HCEC 1CT (cell line): ENCODE measurements around the gene SLC25A21.
"Not testable (repeated sequence)": the region's sequence is repeated elsewhere in the genome, so short reads cannot be mapped to it uniquely, and the experiment has no call there.

Source experiments
- DNase-seq: peaks from one replicate; pipeline ENCODE4 v3.0.0-alpha.2; 2017

Gene SLC25A21

DNA sequence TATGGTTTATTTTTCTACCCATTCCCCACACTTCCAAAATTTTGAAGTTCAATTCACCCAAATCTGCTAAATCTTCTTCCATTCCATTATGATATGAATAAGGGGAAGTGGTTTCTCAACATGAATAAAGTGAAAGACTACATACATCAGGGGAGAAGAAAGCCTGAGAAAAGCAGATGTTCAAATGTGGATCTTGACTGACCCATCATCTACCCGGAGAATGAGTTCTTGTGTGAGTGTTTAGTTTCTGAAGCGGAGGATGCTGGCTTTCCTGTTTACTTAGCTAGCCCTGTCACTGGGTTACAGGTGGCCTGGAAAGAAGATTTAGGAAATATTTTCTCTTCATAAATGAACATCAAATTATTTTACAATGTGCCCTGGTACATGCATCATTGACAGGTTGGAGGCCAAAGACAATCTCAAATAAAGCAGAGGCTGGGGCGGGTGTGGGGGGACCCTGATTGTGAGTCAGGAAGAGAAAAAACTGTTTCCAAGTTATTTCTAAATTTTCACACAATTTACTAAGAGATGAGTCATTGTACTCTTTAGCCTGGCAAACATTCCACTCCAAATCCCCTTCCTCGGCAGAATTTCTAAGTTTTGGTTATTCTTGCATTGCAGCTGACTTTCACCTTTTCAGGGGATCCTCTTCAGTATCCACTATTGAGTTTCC is 135.6 kb downstream of the SLC25A21 start:
- DNase-seq = peak; percentile 79

DNA sequence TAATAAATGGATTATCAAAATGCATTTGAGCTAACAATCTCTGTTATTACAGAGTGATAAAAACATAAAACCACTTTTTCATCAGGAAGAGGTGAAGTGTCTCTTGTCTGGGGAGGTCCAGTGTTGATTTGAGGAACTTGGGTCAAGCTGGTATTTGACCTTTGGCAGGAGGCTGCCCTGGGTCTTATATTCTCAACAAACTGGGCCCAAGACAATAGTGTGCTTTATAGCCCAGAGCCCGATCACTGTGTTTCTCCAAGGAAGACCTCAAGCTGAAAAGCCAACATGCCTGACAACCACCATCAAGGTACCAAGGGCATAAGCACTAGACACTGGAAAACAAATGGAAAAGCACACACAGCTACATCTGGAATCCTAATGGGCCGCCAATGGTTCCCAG is 137.0 kb downstream of the SLC25A21 start:
- no peak for DNase-seq

DNA sequence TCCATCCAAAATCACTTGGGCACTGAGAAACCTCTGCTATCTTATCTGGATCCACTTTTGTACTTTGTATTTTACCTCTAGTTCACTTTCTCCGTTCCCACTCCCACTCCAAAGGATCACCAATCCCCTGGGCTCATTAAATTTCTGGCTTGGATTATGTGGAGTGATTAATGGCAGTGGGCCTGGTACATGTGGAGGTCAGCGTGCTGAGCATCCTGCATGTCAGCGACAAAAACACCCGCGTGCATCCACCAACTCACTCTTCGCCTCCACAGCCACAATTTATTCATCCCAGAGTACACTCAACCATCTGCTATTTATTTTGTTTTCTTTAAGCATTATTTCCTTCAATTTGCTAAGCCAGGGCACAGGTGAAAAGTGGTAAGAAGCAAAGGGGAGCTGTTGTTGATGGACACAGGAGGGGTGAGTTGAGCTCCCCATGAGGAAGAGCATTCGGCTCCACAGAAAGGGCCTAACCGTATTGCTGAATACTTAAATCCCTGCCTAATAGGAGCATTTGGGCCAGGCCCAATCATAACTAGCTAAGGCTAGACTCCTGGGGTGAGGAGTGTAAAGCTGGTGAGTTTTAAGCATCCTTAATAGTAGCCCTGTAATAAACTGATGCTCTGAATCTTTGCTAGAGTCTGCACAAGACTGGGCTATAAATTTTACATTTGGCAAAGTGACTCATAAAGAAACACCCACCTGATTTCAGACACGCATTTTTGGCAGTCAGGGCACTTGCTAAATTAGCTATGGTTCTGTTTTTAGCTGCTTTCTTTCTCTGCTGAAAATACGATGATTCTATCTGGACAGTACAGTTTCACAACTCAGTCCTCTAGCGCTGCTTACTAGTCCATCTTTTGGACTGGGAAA is 137.8 kb downstream of the SLC25A21 start:
- peak; percentile 11 for DNase-seq

DNA sequence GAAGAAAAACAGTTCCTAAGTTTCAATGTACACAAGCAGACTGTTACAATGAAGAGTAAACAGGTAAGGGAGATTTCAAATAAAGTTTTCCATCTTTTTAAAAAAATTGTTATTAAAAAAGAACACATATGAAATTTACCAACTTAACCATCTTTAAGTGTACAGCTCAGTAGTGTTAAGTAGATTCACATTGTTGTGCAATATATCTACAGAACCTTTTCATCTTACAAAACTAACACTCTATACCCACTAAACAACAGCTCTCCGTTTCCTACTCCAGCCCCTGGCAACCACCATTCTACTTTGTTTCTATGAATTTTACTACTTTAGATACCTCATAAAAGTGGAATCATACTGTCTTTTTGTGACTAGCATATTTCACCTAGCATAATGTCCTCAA is 139.5 kb downstream of the SLC25A21 start:
- DNase-seq = no peak

DNA sequence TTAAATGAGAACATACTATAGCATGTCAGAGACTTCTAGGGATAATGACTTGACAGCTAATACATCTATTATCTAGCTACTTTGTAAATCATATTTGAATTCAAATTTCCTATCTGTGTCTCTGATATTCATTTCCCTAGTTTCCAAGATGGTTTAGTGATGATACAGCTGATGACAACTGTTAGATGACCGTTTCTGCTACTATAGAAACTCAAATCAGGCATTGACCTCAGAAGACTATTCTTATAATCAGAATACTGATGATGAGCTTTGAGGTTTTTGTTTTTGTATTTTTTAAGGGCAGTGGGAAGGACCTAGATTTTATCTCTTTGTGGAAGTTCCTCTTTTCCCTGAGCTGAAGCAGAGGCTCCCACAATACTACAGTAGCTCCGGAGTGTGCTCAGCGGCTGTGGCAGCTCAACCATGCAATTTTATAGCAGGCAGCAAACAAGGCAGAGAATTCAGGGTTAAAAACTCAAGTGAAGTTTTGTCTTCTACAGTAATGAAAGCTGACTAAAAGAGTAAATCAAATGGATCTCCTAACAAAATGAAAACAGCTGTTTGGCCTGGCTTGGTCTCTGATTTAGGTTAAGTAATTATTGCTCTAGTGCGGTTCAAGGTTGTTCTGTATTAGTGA is 145.1 kb downstream of the SLC25A21 start:
- DNase-seq = no peak

DNA sequence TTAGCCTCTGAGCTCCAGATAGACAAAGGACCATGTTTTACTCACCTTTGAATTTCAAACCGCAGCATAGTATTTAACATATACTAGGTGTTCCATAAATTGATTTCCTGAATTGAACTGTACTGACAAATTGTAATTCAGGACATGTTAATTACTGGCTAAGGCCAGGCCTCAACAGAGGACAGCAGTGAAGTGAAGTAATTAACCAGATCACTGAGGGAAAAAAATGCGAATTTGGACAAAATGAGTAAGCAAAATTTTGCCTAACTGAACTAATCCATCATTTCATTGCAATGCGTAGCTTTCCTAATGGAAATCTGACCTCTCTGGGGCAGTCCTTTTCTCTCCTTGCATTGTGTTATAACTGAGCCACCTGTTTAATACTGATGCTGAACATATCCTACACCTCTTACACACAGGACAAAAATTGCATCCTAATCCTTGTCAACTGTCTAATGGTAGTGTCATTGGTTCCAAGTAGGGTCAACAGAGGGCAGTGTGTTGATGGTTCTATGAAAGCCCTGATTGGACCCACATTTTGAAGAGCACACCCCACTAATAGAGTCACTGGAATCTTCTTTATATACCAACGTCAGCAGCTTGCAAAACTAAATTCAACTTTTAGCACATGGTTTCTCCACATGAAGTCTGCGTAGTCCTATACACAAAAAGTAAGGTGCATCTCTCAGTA is 148.4 kb downstream of the SLC25A21 start:
- peak; percentile 9 for DNase-seq

DNA sequence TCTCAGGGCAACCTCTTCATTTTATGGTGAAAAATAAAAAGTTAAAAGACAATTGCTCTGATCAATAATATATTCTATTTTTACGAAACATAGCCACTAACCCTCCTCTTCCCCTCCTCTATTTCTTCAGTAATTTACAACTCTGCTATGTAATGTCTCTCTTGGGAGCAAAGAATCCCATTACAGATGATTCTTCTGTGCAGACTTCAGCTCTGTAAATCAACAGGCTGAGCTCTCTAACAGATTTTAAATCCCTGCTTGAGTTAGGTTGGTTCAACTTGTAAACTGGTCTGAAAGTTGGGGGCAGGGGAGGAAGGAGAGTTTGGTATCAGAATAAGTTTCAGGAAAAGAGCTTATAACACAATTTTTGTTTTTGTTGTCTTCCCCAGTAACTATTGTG is 151.0 kb downstream of the SLC25A21 start:
- DNase-seq = no peak

DNA sequence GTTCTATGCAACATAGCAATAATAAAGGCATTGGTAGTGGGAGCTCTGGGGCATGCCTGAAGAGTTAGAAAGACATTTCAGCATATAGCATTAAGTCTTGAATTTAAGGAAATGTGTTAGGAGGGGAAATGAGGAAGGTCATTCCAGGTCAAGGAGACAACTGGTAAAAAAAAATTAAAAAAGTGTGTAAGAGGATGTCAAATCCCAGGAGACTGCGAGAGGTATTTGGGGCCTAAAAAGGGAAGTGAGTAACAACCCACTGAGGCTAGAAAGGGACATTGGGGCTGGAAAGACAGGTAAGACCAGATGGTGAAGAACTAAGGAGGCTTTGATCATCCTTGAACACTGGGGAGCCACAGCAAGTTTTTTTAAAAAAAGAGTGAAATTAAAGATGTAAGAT is 152.9 kb downstream of the SLC25A21 start:
- no peak for DNase-seq

DNA sequence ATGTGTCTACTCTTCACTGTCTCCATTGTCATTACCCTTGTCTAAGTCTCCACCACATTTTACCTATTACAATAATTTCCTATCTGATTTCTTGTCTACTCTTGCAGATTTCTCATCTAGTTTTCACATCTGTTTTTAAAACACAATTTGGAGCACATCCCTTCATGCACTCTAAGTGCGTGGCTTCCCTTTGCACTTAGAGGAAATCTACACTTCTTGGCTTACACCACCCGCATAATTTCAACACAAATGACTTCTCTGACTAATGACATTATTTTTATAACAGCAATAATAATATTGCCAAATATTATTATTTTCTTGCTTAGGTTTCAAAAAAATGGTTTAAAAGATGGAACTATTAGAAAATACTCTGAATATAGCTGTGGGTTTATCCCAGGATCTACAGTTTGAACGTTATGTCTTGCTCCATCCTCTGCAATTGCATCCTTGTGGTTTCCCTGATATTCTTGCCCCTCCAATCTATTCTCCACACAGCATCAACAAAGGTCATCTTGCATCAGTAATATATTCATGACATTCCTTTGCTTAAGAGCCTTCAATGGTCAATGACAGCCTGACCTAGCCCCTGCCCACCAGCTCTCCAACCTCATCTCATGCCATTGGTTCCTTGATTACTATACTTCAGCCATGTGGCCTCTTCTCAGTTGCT is 153.7 kb downstream of the SLC25A21 start:
- DNase-seq = no peak

DNA sequence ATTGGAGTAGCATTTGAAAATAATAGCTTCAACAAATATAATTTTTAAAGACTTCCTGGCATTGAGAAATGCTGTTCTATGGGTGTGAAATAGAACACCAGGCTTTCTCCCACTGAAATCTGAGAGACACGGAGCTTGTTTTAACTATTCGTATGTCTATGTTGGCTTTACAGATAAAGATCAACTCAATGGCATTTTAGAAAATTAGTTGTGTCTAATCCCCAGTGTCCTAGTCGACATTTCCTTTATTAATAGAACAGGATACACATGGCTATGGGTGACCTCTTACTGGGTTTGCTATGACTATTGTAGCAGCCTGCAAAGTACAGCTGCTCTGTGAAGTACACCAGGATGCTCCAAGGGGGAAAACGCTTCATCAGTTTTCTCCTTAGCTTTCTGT is 159.3 kb downstream of the SLC25A21 start:
- DNase-seq = no peak

DNA sequence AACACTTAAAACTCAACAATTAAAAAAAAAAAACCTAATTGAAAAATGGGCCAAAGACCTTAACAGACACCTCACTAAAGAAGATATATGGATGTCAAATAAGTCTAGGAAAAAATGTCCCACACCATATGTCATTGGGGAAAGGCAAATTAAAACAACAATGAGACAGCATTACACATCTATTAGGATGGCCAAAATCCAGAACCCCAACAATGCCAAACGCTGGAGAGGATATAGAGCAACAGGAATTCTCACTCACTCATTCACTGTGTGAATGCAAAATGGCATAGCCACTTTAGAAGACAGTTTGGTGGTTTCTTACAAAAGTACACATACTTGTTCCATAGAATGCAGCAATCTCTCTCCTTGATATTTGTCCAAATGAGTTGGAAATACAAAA is 173.7 kb downstream of the SLC25A21 start:
- peak; percentile 41 for DNase-seq

DNA sequence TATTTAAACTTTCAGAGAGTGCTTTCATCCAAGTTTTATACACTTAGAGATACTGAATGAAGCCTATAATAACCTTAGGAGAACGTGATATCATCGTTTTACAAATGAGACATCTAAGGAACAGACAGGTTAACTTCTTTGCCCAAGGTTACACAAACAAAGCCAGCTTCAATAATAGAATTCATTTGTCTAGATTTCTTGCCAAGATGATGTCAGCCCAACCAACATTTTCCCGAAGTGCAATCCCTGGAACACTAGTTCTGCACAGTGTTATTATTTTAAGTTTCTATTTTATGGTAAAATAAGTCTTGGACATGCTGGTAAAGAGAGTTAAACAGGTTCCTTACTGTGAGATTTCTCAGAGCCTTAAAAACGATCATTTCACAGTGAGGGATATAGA is 174.6 kb downstream of the SLC25A21 start:
- DNase-seq = no peak

DNA sequence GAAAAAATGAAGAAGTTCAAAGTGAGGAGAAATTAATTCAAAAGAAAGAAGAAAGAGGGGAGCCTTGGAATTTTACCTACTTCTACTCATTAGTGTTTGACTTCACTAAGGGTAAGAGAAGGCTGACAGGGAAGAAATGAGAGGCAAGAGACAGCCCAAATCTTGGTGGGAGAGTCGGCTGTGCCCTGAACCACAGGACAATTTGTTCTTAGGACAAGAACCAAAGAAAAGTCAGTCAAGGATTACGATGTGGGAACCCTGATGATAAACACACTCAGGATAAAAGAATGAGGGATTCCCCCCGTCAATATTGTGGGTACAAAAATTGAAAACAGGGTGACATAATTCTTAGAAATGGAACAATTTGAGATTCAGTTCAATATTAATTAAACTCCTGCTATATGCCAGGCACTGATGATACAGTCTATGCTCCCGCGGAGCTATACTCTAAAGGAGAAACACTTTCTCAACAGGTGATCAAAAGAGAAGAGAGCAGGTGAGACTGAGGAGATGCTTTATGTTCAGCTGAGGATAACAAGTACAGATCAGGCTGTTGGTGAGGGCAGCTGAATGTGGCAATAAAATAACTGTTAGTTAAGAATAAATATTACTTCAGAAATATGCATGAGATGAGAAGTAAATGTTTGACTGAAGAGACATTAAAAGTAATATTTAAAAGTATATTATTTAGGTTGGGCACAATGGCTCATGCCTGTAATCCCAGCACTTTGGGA is 175.4 kb downstream of the SLC25A21 start:
- no peak for DNase-seq

DNA sequence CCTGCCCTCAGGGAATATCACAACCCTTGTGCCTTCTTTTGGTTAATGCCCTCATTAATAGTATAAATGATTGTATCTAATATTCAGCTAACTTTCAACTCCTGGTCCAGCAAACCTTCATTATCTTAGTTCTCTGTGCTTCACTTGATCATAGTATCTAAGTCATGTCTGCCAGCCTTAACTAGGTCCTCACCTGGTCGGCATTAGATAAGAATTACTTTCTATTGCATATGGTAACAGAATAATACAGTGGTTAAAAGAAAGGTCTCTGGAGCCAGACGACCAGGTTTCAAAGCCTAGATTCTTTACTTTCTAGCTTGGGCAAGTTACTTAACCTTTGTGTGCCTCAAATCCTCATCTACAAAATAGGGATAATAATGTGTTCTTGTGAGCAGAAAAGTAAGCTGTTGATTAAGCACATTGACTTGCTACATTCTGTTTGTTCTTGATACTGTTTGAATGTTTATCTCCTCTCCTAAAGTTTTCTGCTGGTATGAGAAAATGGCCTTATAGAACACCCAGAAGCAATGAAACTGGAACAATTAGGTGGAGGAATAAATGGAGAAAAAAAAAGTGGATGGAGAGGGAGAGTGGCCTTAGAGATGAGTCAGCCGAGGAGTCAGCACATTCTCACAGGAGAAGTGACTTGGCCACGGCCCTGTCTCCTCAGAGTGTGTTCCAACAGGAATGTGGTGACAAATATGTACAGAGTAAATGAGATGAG is 176.1 kb downstream of the SLC25A21 start:
- DNase-seq = peak; percentile 78

DNA sequence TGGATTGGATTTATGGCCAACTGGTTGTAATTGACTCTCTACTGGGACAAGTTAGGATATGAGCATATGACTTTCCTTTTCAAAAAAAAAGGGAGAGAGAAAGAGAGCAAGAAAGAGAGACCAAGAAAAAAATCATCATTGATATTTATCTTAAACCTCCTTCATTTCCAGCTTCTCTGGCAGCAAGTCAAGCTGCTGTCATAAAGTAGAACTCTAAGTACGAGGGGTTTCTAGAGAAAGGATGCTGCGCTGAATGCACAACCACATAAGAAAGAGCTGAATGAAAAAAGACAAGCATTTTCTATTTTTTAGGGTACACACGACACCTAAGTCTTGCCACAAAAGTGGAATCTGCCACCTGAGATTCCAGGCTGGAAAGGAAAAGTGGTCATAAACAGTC is 182.6 kb downstream of the SLC25A21 start:
- DNase-seq = no peak

DNA sequence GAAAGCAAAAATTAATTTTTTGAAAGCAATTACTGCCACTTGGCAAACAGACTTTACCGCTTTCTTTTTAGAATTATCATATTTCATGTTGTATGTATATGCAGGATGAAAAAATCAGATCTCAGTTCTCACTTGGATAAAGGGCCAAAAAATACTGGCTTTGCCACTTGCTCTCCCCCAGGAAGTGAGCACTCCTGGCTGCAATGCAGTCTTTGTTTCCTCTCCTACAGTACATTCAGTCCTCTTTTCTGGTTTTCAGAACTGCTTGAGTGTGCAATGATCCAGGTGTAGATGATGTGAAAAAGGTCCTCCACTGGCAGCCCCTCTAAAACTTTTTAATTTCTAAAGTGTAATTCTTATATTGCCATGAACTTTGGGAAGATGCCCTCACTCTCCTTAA is 183.4 kb downstream of the SLC25A21 start:
- DNase-seq = no peak

DNA sequence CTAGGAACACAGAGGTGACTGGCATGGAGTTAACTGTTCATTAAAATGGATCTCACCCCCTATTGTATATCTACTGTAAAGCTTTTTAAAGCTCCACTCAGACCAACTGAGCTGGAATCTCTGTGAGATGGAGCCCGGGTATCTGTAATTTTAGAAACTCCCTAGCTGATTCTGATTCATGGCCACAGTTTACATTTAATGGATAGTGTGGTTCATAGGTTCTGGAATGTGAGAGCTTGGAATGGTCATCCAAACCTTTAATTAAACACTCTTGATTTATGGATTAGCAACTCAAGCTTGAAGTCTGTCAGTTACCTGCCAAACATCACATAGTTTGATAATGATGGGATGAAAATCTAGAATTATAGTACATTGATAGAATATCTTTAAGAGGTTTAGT is 183.8 kb downstream of the SLC25A21 start:
- peak; percentile 81 for DNase-seq

DNA sequence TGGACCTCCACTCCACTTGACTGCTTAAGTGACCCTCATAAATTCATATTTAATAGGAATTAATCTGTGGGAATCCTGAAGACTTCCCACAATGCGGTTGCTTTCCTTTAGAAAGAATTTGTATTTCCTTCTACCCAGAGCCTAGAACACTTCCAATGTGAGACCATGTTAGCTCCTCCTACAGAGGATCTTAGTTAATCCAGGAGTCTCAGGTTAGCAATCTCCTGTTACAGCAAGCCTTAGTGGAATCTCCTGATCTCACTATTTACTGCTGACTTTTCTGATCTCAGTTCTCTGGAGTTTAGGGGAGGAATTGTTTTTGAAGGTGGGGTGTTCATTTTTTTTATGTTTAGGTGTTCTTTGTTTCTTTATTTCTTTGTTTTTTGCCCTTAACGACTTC is 186.0 kb downstream of the SLC25A21 start:
- no peak for DNase-seq

DNA sequence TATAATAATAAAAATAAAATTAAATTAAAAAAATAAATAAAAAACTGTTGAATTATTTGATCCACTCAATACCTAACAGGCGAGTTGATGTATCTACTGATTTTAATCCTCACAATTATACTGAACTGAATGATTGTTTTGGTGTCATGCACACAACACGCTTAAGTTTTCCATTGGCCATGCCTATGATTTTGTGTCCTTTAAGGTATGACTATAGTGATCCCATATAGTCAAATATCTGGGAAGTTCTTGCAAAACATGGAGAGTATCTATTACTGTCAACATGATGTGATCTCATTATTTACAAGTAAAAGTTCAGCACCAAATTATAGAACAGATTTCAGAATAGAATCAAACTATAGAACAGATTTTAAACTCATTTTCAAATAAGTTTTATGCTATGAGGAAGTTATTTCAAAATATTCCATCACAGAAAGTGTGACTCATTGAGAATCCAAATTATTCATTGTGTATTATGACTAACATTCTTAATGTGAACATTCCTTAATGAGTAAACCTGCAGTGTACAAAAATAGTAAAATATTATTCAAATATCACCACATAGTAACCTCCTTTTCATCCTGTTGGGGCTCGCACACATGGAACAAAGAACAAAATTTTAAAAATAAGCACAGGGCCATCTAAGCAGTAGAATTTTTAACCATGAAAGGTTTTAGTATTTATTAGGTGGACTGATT is 190.4 kb downstream of the SLC25A21 start:
- DNase-seq = peak; percentile 91

DNA sequence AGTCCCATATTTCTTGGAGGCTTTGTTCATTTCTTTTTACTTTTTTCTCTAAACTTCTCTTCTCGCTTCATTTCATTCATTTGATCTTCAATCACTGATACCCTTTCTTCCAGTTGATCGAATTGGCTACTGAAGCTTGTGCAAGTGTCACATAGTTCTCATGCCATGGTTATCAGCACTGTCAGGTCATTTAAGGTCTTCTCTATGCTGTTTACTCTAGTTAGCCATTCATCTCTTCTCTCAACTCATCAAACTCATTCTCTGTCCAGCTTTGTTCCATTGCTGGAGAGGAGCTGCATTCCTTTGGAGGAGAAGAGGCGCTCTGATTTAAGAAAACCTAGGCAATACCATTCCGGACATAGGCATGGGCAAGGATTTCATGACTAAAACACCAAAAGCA is 192.0 kb downstream of the SLC25A21 start:
- not testable (repeated sequence) for DNase-seq

DNA sequence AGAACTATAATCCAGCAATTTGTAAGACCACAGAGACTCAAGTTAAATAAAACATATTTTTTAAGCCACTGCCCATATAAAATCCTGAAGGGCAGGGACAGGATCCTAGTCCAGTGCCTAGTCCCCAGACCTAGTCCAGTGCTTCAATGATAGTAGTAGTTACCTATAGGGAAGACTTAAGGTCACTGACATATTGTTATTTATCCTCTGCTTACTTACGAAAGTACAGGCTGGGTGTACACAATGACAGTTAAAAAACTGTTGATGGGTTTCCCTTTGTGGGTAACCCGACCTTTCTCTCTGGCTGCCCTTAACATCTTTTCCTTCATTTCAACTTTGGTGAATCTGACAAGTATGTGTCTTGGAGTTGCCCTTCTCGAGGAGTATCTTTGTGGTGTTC is 192.5 kb downstream of the SLC25A21 start:
- DNase-seq = no peak
